Measurements from ENCODE around the gene GPR17. TPM values are rescaled to one million over a fixed set of nuclear protein-coding genes. Genes with fewer than 3 reads are reported as not detected.

The GPR17 gene
- total RNA-seq: 6.3 TPM

GRCh38 chr2:127645395-127646291, at the start of gene GPR17:
Gene GPR17, plus strand, starts transcription at chr2:127646153. Its CDS starts 4,583 bp downstream, at chr2:127650736.

GRCh38 chr2:127675331-127676261, 29.6 kb downstream of the GPR17 start, which contains the start of gene LIMS2:
Gene LIMS2, minus strand, starts transcription at chr2:127675530. Its CDS starts 506 bp downstream, at chr2:127675024.

GRCh38 chr2:127701193-127701650, 55.3 kb downstream of the GPR17 start, which contains the start of gene SFT2D3:
Gene SFT2D3, plus strand, starts transcription at chr2:127701497. Its CDS starts 32 bp downstream, at chr2:127701529.

Other genes starting within 250 kb of the GPR17 start
- not detected for gene PROC, start 227.7 kb upstream of the GPR17 start, total RNA-seq
- gene IWS1, start 119.7 kb upstream of the GPR17 start, total RNA-seq: 50.4 TPM
- not detected for gene MYO7B, start 110.5 kb upstream of the GPR17 start, total RNA-seq
- 2.5 TPM for gene LIMS2, start 29.4 kb downstream of the GPR17 start, total RNA-seq
- gene SFT2D3, start 55.3 kb downstream of the GPR17 start, total RNA-seq: 8.8 TPM
- 169 TPM for gene WDR33, start 165.0 kb downstream of the GPR17 start, total RNA-seq
- gene POLR2D, start 212.0 kb downstream of the GPR17 start, total RNA-seq: 29.1 TPM
- 15.3 TPM for gene AMMECR1L, start 239.8 kb downstream of the GPR17 start, total RNA-seq

Data from parietal lobe (tissue), 1 donor.